HEK293T (cell line): ENCODE measurements around the gene SETBP1.

Experiments
- ARNT ChIP-seq: fragments of 450-650 bp; IDR thresholded peaks from 2 replicates; pipeline ENCODE4 v1.6.1; 2017; ENCODE audit warnings: mild to moderate bottlenecking
- FOXM1 ChIP-seq: fragments of 450-650 bp; IDR thresholded peaks from 2 replicates; pipeline ENCODE4 v1.6.1; 2017; ENCODE audit warnings: mild to moderate bottlenecking, borderline replicate concordance
- SUZ12 ChIP-seq: fragments of 450-650 bp; IDR thresholded peaks from 2 replicates; pipeline ENCODE4 v1.6.1; 2016; ENCODE audit warnings: mild to moderate bottlenecking
- ZNF384 ChIP-seq: fragments of 450-650 bp; IDR thresholded peaks from 2 replicates; pipeline ENCODE4 v1.6.1; 2016

- TF ChIP-seq ARNT: no peak
- TF ChIP-seq FOXM1: no peak
- no peak for TF ChIP-seq ZNF384
- no peak for TF ChIP-seq SUZ12
Measured at GRCh38 chr18:44781886-44782285, 101.2 kb downstream of the SETBP1 start.
